Measurements from ENCODE around the gene PDE4D.
A peak's percentile ranks its signal among the peaks of the same experiment; 100 is the strongest.

The PDE4D gene

DNA sequence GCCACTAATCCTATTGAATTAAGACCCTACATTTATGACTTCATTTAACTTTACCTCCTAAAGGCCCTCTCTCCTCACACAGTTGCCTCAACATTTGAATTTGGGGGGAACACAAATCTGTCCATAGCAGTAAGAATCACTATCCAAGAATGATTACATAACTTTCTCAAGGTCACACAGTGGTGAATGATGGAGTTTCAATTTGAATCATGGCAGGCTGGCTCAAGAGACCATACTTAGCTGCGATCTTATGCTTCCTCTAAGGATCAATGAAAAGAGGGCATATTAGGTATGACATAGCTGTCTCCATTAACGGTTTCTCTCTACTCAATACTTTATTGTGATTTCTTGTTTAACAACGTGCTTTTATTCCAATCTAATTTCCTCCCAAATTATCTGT lies 44.1 kb upstream of the PDE4D start (continued):
- no peak for TF ChIP-seq PPARA (CRISPR knock-in tag; IDR thresholded peaks at IDR 0.05; ENCODE audit: borderline replicate concordance)
- no peak for TF ChIP-seq ARNTL (CRISPR knock-in tag; IDR thresholded peaks at IDR 0.05; ENCODE audit: borderline replicate concordance, low read depth)

- peak; percentile 65; the same call in 2 of the 3 replicates for ATAC-seq
- TF ChIP-seq GLIS3 (CRISPR knock-in tag; IDR thresholded peaks at IDR 0.05) (no peak), ZC3H10 (CRISPR knock-in tag; IDR thresholded peaks at IDR 0.05) (no peak), SNAI2 (CRISPR knock-in tag; IDR thresholded peaks at IDR 0.05) (no peak), ZNF565 (CRISPR knock-in tag; conservative IDR thresholded peaks at IDR 0.05; ENCODE audit: low read depth) (no peak), ARNTL (CRISPR knock-in tag; IDR thresholded peaks at IDR 0.05; ENCODE audit: borderline replicate concordance, low read depth) (no peak), TOX (CRISPR knock-in tag; IDR thresholded peaks at IDR 0.05; ENCODE audit: borderline replicate concordance) (no peak), PPARA (CRISPR knock-in tag; IDR thresholded peaks at IDR 0.05; ENCODE audit: borderline replicate concordance) (no peak), TSHZ2 (CRISPR knock-in tag; IDR thresholded peaks at IDR 0.05) (no peak)
- TF ChIP-seq, protein P1, sequence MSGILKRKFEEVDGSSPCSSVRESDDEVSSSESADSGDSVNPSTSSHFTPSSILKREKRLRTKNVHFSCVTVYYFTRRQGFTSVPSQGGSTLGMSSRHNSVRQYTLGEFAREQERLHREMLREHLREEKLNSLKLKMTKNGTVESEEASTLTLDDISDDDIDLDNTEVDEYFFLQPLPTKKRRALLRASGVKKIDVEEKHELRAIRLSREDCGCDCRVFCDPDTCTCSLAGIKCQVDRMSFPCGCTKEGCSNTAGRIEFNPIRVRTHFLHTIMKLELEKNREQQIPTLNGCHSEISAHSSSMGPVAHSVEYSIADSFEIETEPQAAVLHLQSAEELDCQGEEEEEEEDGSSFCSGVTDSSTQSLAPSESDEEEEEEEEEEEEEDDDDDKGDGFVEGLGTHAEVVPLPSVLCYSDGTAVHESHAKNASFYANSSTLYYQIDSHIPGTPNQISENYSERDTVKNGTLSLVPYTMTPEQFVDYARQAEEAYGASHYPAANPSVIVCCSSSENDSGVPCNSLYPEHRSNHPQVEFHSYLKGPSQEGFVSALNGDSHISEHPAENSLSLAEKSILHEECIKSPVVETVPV (CRISPR knock-in tag; IDR thresholded peaks at IDR 0.05), result no peak
- TF ChIP-seq, protein P2, sequence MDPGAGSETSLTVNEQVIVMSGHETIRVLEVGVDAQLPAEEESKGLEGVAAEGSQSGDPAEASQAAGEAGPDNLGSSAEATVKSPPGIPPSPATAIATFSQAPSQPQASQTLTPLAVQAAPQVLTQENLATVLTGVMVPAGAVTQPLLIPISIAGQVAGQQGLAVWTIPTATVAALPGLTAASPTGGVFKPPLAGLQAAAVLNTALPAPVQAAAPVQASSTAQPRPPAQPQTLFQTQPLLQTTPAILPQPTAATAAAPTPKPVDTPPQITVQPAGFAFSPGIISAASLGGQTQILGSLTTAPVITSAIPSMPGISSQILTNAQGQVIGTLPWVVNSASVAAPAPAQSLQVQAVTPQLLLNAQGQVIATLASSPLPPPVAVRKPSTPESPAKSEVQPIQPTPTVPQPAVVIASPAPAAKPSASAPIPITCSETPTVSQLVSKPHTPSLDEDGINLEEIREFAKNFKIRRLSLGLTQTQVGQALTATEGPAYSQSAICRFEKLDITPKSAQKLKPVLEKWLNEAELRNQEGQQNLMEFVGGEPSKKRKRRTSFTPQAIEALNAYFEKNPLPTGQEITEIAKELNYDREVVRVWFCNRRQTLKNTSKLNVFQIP (CRISPR knock-in tag; IDR thresholded peaks at IDR 0.05; ENCODE audit: borderline replicate concordance, low read depth), result no peak
Observed at GRCh38 chr5:59923465-59923864, 29.9 kb upstream of the PDE4D start.

DNA sequence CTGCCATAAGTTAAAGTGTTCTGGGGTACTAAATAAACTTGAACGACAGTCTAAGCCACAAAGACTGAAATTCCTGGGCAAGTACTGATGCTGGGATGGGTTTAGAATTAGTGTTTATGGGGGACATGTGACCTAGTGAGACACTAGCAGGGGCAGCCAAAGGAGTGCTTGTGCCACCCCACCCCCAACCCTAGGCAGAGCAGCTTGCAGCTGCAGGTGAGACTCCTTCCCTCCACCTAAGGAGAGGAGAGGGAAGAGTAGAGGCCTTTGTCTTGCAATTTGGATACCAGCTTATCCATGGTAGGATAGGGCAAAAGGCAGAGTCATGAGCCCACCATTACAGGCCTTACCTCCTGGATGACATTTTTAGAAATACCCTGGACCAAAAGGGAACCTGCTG lies 28.7 kb upstream of the PDE4D start:
- TF ChIP-seq RARB (CRISPR knock-in tag; IDR thresholded peaks at IDR 0.05) (no peak), CREB5 (CRISPR knock-in tag; IDR thresholded peaks at IDR 0.05; ENCODE audit: low read depth) (no peak), ZFP30 (CRISPR knock-in tag; IDR thresholded peaks at IDR 0.05) (no peak), BACH2 (CRISPR knock-in tag; IDR thresholded peaks at IDR 0.05; ENCODE audit: borderline replicate concordance) (no peak), OSR1 (CRISPR knock-in tag; IDR thresholded peaks at IDR 0.05) (no peak), TSHZ2 (CRISPR knock-in tag; IDR thresholded peaks at IDR 0.05) (no peak), GLIS3 (CRISPR knock-in tag; IDR thresholded peaks at IDR 0.05) (no peak), TCF4 (CRISPR knock-in tag; IDR thresholded peaks at IDR 0.05; ENCODE audit: borderline replicate concordance) (no peak), ZNF70 (CRISPR knock-in tag; IDR thresholded peaks at IDR 0.05) (no peak), ZNF565 (CRISPR knock-in tag; conservative IDR thresholded peaks at IDR 0.05; ENCODE audit: low read depth) (no peak), ZFP3 (CRISPR knock-in tag; IDR thresholded peaks at IDR 0.05) (no peak), PATZ1 (CRISPR knock-in tag; IDR thresholded peaks at IDR 0.05; ENCODE audit: borderline replicate concordance) (no peak), TOX (CRISPR knock-in tag; IDR thresholded peaks at IDR 0.05; ENCODE audit: borderline replicate concordance) (no peak), ZNF8 (CRISPR knock-in tag; IDR thresholded peaks at IDR 0.05) (no peak)
- TF ChIP-seq, protein P2 (CRISPR knock-in tag; IDR thresholded peaks at IDR 0.05; ENCODE audit: borderline replicate concordance, low read depth), result no peak
- no peak for ATAC-seq

Data from SK-N-SH treated with all-trans-retinoic acid at 6 μM for 48 hours (cell line).